T47D (cell line): Measurements from ENCODE around the gene TNFSF11.

Source experiments
- DNase-seq, 2 experiments: peaks; one replicate each; pipeline versions ENCODE4 v3.0.0 to v3.0.0-alpha.2; 2011 to 2012; ENCODE audit warnings: low read depth in 1 of 2, low spot score in 1 of 2
- JUND ChIP-seq: IDR thresholded peaks from 2 replicates; pipeline ENCODE4 v1.6.1; 2012; ENCODE audit warnings: low read depth
- in situ Hi-C: cut with HindIII; loops from 2 replicates; pipeline ENCODE4 v1.10.0; 2016; ENCODE audit warnings: low sequenced_read_pairs, low pct_unique_long_range_greater_than_20kb

The TNFSF11 gene

DNA sequence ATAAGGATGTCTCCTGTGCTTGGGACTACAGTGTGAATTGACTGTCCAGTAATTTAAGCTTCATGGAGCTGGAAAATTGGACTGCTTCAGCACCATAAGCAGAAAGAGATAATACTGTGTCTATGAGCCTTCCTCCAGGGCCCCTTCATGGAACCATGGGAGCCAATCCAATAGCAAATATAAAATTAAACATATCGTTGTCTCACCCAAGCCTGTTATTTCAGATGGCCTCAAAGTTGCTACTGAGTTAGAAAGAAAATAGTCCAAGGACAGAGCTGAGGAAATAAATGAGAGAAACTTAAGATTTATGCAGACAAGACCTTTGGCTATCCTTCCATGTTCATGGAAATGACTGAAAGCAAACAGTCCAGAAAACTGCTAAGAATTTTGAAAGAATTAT, 57.2 kb downstream of the TNFSF11 start:
- no peak for DNase-seq
- in situ Hi-C loops: no loop called here
- no peak for TF ChIP-seq JUND

DNA sequence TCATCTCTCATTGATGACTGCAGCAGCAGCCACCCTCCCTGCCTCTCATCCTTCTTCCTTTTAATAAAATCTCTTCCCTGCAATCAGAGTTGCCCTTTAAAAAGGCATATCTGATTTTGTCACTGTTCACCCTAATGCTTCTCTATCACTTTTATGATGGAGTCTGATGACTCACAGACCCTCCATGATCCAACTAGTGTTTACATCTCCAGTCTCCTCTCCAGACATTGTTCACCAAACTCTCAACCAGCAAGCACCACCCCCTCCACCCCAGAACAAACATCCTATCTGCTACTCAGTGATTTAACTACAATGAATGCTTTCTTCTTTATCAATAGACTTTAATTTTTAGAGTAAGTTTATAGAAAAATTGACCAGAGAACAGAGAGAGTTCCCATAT, 59.5 kb downstream of the TNFSF11 start:
- no peak for TF ChIP-seq JUND
- in situ Hi-C loops: no loop called here
- no peak for DNase-seq

DNA sequence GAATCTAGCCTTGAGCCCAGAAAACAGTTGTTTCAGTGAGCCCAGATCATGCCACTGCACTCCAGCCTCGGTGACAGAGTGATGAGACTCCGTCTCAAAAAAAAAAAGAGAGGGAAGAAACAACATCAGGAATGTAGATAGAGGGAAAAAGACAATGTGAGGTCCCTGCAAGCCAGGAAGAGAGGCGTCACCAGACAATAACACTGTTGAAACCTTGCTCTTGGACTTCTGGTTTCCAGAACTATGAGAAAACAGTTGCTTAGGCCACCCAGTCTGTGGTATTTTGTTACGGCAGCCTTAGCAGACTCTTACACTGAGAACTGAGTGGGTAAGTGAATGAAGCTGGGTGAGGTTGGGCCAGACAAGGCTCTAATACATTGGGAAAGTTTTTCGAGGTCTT, 64.1 kb downstream of the TNFSF11 start:
- no peak for DNase-seq
- in situ Hi-C loops: no loop called here
- TF ChIP-seq JUND: no peak

DNA sequence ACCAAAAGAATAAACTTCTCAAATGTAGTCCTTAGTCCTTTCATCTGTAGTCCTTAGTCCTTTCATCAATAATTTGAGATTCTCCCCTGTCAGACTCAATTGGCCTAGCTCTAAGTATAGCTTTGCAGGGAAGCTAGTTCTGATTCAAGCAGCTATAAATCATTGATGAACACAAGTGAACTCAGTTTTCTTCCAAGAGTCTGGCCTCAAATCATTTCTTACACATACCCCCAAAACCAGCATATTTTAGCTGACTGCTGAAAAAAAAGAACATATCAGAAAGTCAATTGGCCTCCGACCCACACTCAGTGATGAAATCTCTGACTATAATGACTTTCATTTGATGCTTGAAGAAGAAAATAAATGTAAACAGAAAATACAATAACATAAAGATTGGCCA, 64.9 kb downstream of the TNFSF11 start:
- in situ Hi-C loops: no loop called here
- no peak for TF ChIP-seq JUND
- no peak for DNase-seq

DNA sequence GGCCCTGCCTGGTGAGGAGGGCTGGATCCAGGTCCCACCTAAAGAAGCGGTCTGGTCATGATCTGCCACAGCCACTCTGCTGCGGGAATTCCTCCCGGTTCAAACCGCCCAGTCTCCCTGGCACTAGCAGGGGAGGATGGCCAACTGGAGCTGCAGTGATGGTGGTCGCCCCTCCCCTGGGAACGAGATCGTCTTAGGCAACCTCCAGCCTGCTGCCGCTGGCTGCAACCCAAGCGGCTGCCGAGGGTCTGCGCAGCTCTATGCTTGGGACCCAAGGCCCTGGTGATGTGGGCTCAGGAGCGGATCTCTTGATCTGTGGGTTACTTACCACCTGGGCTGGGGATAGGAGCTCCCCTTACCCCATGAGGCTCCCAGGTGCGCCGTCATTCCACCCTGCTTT, 69.1 kb downstream of the TNFSF11 start:
- in situ Hi-C loops: no loop called here
- no peak for DNase-seq
- no peak for TF ChIP-seq JUND

DNA sequence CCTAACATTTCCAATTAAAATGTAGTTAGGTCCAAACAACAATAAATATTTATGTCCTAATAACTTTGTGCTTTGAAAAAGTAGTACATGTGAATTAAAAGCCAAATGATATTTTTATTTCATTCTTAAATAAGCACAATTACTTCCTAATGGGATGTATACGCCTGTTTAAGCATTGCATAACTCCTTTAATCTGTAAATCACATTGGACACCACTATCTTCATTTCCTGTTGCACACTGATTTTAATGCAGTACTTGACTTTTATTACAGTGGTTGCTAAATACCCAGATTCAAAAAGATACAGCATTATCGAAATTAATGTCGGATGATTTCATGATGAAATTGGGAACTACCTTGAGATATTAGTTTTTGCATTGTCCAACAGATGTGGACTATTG, 70.9 kb downstream of the TNFSF11 start:
- no peak for DNase-seq
- in situ Hi-C loops: no loop called here
- TF ChIP-seq JUND: no peak

DNA sequence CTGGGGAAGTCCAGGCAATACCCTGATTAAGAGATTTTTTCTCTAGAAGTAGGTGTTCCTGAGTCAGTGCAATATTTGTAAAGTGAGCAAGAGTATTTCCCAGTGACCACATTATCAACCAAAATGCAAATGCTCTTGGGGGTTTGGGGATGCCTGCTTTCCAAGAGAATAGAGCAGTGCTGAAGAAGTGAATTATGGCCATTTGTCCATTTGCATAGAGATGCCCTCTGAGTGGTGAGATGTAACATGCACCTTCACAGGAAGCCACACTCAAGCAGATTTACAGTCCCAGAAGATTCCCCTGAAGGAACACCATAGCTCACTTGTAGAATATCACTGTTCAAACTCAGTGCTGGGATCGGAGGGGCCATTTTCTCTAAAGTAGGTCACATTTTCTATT, 71.8 kb downstream of the TNFSF11 start:
- in situ Hi-C loops: no loop called here
- no peak for DNase-seq
- TF ChIP-seq JUND: no peak

DNA sequence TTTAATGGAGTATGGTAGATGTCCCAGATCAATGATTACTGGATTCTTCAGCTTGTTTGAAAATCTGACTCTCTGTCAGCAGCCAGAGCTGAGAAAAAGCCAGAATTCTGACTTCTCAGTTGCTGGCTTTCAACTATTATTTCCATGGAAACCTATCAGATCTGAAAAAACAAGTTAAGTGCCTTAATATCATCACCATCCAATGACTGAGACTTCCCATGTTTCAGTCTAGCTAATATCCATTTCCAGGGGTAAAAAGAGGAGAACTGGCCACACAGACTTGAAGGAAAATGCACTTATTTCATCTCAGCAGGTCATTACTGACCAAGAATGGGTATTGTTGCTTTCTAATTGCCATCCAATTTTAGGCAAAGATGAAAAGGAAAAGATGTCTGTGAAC, 75.2 kb downstream of the TNFSF11 start:
- no peak for TF ChIP-seq JUND
- in situ Hi-C loops: no loop called here
- no peak for DNase-seq

GRCh38 chr13:42649831-42650230, 75.9 kb downstream of the TNFSF11 start:
- no peak for DNase-seq
- TF ChIP-seq JUND: no peak
- in situ Hi-C loops: no loop called here

DNA sequence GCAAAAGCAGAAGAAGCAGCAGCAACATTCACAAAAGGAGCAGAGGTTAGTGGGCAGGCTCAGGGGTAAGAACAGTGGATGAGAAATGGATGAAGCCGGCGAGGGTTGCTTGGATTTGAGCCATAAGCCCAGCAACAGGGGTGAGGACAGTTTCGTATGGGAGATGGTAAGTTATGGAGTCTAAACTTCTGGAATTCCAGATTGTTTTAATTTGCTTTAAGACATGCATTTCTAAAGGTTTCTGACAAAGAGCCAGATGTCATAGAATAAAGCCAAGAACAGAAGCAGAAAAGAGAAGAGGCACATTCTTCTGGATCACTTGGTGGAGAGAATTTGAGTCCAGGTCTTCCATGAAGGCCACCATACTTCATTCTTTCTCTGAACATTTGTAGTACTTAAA, 76.6 kb downstream of the TNFSF11 start:
- TF ChIP-seq JUND: no peak
- in situ Hi-C loops: no loop called here
- no peak for DNase-seq

DNA sequence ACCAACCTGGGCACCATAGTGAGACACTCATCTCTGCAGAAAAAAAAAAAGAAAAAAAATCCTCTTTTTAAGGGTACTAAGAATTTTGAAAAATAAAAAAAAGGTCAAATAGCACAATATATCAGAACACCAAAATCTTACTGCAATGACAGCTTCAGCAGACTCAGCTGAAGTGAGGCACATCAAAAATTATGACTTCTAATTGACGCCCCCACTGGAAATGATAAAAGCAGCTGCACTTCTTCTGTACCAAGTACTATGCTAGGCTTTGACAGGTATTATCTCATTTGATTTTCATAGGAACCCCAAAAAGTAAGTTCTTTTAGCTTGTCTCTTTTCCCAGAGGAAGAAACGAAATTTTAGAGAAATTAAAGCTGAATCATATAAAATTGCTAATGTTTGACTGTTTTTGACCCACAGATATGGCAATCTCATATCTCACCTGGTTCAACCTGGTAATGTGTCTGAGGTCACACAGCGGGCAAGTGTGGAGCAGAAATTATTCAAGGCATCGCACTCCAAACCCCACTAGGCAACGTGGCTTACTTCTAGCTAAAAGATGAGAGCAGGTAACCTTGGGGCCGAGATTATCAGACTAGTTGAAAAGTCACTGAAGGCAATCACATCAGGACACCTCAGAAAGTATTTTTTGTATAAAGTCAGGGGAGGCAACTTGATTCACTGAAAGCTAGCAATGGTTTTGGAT, 78.1 kb downstream of the TNFSF11 start:
- DNase-seq: no peak
- TF ChIP-seq JUND: no peak
- in situ Hi-C loops: no loop called here

GRCh38 chr13:42652642-42653415, 78.9 kb downstream of the TNFSF11 start:
- in situ Hi-C loops: no loop called here
- TF ChIP-seq JUND: no peak
- no peak for DNase-seq

GRCh38 chr13:42653679-42654078, 79.7 kb downstream of the TNFSF11 start:
- in situ Hi-C loops: no loop called here
- no peak for DNase-seq
- no peak for TF ChIP-seq JUND

DNA sequence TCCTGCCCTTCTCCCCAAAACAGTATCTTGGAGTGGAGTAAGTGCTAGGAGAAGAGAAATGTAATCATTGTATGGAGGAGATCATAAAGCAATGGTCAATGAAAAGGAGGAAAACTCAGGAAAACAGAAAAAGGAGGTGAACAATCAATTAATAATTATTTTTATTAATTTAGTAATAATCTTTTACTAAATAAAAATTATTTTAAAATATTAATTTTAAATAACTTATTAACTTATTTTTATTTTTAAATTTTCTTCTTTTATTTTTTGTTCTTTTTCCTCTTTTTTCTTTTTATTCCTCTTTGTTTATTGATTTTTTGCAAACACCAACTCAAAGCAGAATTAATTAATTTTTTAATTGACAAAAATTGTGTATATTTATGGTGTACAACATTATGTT, 80.3 kb downstream of the TNFSF11 start:
- DNase-seq: no peak
- TF ChIP-seq JUND: no peak
- in situ Hi-C loops: no loop called here
